ENCODE data around the gene MT1E. TPM values are rescaled to one million over a fixed set of nuclear protein-coding genes. Genes with fewer than 3 reads are reported as not detected.
A peak's percentile ranks its signal among the peaks of the same experiment; 100 is the strongest.

The MT1E gene
- total and polyA plus RNA-seq, 2 of the 13 experiments (the other 11 are each of a cell fraction or from before 2014, with no cell fraction given): 110 to 1,072 TPM

- no peak for TF ChIP-seq BRF2 (CRISPR knock-in tag; IDR thresholded peaks at IDR 0.05)
- TF ChIP-seq ZNF124 (CRISPR knock-in tag; IDR thresholded peaks at IDR 0.05): no peak; the same call in 1 of the 2 replicates
- TF ChIP-seq ZNF800 (CRISPR knock-in tag; IDR thresholded peaks at IDR 0.05): peak; percentile 97
- 0 out of 2 replicates have a peak, but pooled peaks have one; percentile 63 for TF ChIP-seq ZFP37 (CRISPR knock-in tag; IDR thresholded peaks at IDR 0.05; ENCODE audit: borderline replicate concordance)
- TF ChIP-seq KDM1A (CRISPR knock-in tag; IDR thresholded peaks at IDR 0.05): no peak
- no peak for TF ChIP-seq ZFP36 (IDR thresholded peaks at IDR 0.05; ENCODE audit: borderline replicate concordance, low read depth, low read length, partially characterized antibody)
- TF ChIP-seq ZNF589 (CRISPR knock-in tag; conservative IDR thresholded peaks at IDR 0.05): 0 out of 2 replicates have a peak, but pooled peaks have one; percentile 42
- TF ChIP-seq NFYB (CRISPR knock-in tag; IDR thresholded peaks at IDR 0.05): peak; percentile 23; the same call in 1 of the 2 replicates
- TF ChIP-seq ZNF780A (CRISPR knock-in tag; IDR thresholded peaks at IDR 0.05): no peak
Observed at GRCh38 chr16:56657555-56658326, 32.2 kb downstream of the MT1E start, which contains the start of gene MT1F (continued).

Data from HepG2 (cell line).